SU-DHL-6 (cell line): ENCODE results near the gene ATG4C.

Experiments
- CTCF ChIP-seq: fragments of 200-600 bp; sonication (generic); IDR thresholded peaks from one replicate; pipeline ENCODE4 v1.5.1; 2017; ENCODE audit warnings: antibody characterized with exemption, mild to moderate bottlenecking, low read length, moderate library complexity; ENCODE audit not compliant: insufficient read depth, poor library complexity, severe bottlenecking
- EZH2phosphoT487 ChIP-seq: fragments of 200-600 bp; sonication (generic), shearing (Covaris generic); conservative IDR thresholded peaks from 2 replicates; pipeline ENCODE4 v1.6.1; 2018; ENCODE audit warnings: mild to moderate bottlenecking, antibody characterized with exemption, low read length, moderate library complexity, mixed read lengths

- TF ChIP-seq CTCF (peak; percentile 34), EZH2phosphoT487 (no peak)
Measured at GRCh38 chr1:62841587-62842169, 57.7 kb downstream of the ATG4C start.
